ENCODE results near the gene FBXW8. TPM values are rescaled to one million over a fixed set of nuclear protein-coding genes. Genes with fewer than 3 reads are reported as not detected.

FBXW8 gene
- total and polyA plus RNA-seq, 4 donors: 1.9 to 7.1 (median 4.9) TPM

- Histone ChIP-seq H3K36me3 (ENCODE audit: control insufficient read depth in 4 of 4, insufficient read depth in 3 of 4, low read depth in 1 of 4, low read length in 3 of 4) (peaks cover 0 to 23% (median 8%) of the 10 kb centered on the region in 4 donors), H3K4me3 (ENCODE audit: low read depth in 1 of 3, low read length in 3 of 3) (no peak overlapping the region), H3K27me3 (ENCODE audit: control insufficient read depth in 4 of 4, insufficient read depth in 4 of 4, low read length in 3 of 4) (no peaks in the 10 kb centered on the region), H3K9ac (ENCODE audit: low read depth in 1 of 2, low read length in 2 of 2) (no peak overlapping the region), H3K9me3 (ENCODE audit: control insufficient read depth in 4 of 4, low read length in 3 of 4) (peaks cover 0 to 4% (median 3%) of the 10 kb centered on the region in 4 donors), H3K27ac (ENCODE audit: low read depth in 1 of 2, low read length in 2 of 2) (no peak overlapping the region), H3K4me1 (ENCODE audit: control insufficient read depth in 4 of 4, insufficient read depth in 4 of 4, low read length in 3 of 4) (no peaks in the 10 kb centered on the region)
- TF ChIP-seq FOXA2 (IDR thresholded peaks at IDR 0.05) (no peak), RXRA (IDR thresholded peaks at IDR 0.05) (no peak), EGR1 (IDR thresholded peaks at IDR 0.05; ENCODE audit: low read depth in 2 of 2) (no peak), GABPA (IDR thresholded peaks at IDR 0.05 in 1 of 2, conservative IDR thresholded peaks at IDR 0.05 in 1 of 2) (no peak), YY1 (IDR thresholded peaks at IDR 0.05) (no peak), REST (IDR thresholded peaks at IDR 0.05) (no peak), RAD21 (IDR thresholded peaks at IDR 0.05) (no peak), FOXA1 (IDR thresholded peaks at IDR 0.05) (no peak), ZBTB33 (IDR thresholded peaks at IDR 0.05) (no peak), MAX (IDR thresholded peaks at IDR 0.05) (no peak), NR2F2 (IDR thresholded peaks at IDR 0.05) (no peak), HNF4A (conservative IDR thresholded peaks at IDR 0.05) (no peak), ATF3 (IDR thresholded peaks at IDR 0.05) (no peak), JUND (IDR thresholded peaks at IDR 0.05) (no peak), CTCF (IDR thresholded peaks at IDR 0.05; ENCODE audit: low read depth, low read length, missing input control) (no peak), HNF4G (IDR thresholded peaks at IDR 0.05) (no peak), SP1 (IDR thresholded peaks at IDR 0.05) (no peak), TAF1 (conservative IDR thresholded peaks at IDR 0.05) (no peak)
- WGBS: 82% methylated on average over 6 of the region's 6 CpGs
- no peak for DNase-seq (ENCODE audit: low spot score)
These were observed 32.9 kb downstream of the FBXW8 start for GRCh38 chr12:116943419-116944372.

Data from liver (tissue), 9 donors.